NCI-H1694 treated with DMSO at 0.1 percent for 48 hours (cell line): ENCODE results near the gene BEND6.

Experiments used
- DNase-seq: peaks from one replicate; lab custom pipeline; 2025; lab: John Stamatoyannopoulos, UW

The BEND6 gene

DNA sequence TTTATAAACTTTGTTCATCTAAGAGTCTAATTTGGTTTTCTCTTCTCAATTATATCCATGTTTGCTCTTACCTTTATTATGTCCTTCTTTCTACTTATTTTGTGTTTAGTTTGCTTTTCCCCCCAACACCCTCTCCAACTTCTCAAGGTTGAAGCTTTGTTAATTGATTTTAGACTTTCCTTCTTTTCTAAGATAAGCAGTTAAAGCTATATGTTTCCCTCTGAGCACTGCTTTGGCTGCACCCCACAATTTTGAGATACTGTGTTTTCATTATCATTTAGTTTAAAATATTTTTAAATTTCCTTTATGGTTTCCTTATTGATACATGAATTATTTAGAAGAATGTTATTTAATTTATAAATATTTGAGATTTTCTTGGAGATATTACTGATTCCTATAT lies 13.9 kb upstream of the BEND6 start:
- DNase-seq: no peak

DNA sequence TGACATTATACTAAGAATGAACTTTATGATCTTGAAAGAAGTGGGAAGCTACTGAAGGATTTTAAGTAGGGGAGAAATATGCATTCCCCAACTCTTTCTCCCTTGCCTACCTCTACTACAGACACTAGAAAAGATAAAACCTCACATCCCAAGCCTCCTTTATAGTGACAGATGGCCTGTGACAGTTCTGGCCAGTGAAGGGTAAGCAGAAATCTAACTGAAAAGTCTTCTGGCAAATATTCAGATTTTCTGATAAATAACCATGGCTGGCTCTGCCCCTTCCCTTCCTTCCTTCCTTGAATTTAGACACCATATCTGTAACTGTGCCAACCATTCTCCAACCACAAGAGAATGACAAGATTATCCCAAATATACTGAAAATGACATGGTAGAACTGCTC lies 10.2 kb upstream of the BEND6 start:
- no peak for DNase-seq

DNA sequence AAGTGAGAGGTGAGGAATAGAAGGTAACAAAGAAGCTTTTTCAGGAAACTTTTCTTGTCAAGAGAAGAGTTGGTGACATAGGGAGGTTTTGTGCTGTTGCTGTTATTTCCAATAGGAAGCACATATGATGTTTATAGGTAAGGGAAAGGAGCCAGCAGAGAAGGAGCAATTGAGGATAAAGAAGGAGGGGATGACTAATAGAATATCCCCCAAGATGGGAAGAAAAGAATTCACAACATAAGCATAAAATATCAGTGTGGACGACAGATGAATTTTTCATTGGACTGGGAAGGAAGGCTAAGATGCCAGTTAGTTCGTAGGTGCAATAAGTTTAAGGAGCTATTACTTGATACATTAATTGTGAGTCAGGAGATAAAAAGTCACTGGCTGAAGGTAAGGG lies 8.5 kb upstream of the BEND6 start:
- DNase-seq: no peak

DNA sequence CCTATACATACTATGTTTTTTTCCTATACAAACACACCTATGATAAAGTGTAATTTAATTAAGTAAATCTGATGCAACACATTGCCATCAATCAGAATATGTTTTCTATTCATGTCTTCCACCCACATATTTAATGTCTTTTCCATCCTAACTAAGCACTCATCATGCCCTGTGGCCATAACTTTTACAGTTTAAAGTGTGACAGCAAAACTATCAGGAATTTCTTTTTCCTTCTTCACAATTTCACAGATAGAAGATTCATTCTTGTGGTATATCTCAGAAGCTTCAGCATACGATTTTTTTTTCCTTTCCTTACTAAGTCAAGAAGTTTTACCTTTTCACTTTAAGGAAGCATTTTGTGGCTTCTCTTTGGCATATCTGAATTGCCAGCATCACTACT lies 7.0 kb upstream of the BEND6 start:
- no peak for DNase-seq

DNA sequence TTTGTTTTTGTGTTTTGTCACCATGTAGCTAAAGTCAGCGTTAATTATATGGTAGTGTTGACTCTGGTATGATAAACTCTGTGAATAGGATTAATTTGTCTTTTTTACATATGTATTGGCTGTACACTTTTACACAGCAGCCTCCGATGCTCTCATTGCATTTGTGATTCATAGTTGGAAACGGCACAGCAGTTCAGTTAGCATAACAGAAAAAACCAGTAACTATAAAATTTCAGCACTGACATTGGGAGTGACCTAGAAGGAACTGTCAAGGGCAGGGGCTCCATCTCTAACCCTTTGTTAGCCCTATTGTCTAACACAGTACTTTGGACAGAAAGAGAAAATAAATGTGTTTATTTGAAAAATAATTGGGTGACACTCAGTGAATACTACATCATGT lies 5.6 kb upstream of the BEND6 start:
- DNase-seq: no peak

DNA sequence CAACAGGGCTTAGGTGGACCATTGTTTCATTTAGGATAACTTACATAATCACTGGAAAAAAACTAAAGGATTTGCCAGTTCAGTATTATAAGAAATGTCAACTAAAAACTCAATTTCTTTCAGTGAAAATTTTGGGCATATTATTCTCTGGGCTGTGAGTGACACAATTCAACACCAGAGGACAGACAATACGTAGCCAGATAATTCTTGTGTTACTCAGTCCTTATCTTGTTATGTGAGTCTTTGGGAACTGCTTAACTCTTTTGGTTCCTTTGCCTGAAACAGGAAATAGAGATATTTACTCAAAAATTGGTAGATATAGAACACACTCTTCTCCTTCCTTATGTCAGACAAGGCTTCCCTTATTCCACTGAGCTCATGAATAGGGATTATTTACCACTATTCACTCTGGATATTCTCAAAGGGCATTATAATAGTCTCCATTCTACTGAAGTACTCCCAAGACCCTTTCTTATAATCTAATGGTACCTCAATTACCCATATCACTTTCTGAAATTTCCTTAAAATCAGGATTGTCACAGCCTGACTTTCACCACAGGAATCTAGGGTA lies 4.9 kb upstream of the BEND6 start:
- DNase-seq: no peak

DNA sequence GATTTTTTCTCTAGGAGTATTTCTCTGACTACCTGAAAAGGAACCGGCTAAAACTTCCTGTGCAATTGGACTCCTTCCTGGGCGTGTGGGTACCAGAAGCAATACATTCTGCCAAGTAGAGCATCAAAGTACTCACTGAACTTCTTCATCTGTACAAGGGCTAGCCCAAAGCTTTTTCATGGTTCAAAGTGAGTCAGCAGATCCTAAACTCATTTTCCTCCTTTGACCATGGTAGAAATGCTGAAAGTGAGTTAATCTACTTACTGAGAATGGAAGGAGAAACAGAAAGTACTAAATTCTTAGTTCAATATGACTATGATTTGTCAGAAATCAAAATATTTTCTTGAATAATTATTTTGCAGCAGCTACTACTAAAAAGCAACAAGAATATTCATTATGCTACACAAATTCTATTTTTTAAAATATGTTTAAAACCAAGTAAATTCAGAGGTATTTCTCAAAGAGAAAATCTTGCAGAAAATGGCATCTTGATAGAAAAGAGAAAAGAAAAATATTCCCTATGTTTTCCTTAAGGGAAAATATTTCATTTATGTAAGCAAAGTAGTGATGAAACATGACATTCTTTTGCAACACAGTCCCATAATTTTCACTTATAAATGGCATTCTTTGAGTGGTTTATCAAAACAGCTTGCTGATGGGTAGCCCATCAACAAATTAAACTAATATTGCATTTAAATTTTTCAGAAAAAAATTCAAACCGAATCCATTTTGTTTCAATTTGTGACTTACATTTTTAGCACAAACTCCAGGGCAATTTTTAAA lies 3.7 kb upstream of the BEND6 start:
- DNase-seq: no peak

DNA sequence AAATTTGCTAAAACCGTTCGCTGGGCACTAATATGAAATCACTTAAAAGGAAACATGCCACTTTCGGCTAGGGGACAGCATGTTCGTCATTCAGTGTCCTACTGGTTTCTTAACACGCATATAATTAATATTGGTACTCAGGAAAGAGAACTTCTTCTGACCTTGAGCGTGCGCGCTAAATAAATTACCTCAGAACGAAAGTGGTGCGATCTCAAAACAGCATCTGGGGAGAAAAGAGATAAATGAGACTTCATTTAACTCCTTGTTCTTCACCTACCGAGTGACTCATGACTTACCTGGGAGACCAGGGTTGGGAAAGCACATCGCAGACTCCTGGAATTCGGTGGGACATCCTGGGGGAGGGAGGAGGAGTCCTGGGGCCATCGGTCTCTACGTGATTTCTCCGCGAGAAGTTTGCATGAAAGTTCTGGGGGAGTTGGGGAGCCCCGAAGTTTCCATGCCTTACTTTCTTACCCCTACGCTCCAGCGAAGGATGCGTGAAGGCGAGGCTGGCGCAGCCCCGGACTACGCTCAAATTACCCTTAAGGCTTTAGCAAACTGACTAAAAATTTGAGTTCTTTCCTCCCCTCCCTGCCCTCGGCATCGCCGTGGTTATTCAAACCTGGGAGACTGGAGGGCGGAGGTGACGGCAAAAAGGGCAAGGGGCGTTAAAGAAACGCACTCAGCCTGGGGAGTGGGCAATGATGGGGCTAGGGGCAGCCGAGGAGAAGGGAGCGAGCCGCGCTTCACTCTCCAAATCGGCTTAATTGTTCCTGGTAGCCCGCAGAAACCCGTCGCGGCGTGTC lies 1.1 kb upstream of the BEND6 start:
- DNase-seq: no peak

DNA sequence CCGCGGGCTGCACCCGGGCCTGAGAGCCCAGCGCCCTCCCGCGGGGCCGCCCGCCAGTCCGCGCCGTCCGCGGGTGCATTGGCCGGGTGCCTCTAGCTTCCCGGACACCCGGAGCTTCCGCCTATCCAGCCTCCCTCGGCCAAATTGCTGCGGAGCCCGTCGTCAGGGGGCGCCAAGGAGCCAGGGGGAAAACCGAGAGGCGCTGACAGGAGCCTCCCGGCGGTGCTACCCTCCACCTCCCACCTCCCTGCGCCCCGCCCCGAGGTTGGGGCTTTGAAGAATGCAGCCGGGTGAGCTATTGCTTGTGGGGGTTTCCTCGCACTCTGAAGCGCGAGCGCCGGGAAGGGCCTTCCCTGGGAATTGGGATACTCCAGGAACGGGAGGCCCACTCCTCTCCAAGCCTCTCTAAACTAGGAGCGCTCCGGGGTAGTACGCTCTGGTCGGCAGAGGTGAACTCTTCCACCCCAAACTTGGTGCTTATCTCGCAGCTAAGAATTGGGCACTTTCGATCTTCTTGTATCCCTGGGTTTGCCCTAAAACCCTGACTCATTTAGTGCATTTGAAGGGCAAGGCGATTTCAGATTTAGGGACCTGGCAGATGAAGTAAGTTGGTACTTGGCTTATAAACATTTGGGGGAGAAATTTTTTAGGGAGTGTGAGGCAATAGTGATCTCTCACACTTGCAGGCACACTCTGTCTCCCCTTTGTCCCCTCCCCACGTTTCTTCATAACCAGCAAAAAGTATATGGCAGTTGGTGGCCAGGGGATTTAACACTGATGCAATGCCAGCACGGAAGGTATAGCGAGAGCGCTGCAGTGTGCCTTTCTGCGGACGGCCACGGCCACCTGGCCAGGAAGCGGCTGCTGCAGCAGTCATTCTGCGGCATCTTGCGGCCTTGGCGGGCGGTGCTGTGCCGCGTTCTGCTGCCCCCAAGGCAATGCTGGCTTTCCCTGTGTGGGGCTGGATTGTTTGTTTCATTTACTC lies 556 bp downstream of the BEND6 start:
- peak; percentile 77 for DNase-seq

DNA sequence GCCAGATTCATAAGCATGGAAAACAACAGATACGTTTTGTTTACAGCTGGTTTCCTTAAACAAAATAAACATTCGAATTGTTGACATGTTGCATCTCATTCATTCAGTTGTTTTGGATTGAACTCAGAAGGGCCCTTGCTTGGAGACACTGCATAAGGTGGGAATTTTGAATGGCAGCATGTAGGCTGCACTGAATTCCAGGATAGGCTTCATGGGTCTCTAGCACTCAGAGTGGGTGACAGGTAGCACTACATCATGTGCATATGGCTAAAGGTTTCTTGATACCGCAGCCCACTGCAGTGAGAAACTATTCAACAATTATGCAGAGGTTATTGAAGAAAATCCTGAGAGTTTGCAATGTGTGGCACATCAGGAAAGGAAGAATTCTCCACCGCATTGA lies 1.6 kb downstream of the BEND6 start:
- no peak for DNase-seq

DNA sequence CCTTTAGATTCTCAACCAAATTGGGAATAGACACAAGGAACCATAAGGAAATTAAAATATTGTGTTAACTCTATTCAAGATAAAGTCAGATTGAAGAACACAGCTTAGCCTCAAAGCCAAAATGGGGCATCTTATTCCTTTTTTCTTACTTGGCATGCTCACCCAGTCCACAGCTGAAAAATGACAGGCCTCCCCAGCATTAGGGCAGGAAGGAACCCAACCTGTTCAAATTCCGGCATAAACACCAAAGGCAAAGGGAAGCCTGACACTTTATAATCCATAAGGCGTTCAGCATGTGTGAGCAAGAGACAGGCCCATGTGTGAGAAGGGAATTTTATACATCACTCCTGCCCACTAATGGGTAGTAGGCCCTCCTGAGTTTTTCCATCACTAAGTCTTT lies 2.9 kb downstream of the BEND6 start:
- no peak for DNase-seq

DNA sequence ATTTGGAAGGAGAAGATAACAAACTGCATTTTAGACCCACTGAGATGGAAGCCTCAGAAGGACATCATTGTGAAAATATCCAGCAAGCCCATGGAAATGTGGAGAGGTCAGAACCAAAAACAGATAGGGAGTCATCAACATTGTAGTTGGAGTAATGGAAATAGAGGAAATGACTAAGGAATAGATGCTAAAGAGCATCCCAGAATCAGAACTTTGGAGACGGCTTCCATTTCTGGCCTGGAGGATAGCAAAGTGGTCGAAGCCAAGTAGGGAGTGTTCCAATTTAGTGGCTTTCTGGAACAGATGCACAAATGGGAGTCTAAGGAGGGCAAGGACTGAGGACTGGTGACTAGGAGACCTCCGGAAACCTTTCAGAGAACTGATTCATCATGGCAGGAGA lies 3.6 kb downstream of the BEND6 start:
- no peak for DNase-seq

DNA sequence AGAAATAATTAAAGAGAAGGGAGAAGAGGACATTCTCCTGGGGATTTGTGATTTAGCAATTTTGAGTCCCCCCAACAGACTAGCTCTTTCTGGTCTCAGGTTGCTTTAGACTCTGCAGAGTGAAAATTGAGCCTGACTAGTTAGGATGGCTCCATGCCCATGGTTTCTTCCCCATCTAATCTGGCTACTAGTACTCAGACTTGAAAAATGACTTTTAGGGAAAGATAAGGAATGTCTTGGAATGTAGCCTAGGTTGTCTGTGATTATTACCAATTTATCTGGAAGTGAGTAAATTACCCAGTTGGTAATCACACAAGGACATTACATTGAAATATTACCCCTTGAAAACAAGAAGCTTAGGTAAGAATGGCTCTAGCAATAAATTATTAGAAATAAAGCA lies 4.2 kb downstream of the BEND6 start:
- no peak for DNase-seq

DNA sequence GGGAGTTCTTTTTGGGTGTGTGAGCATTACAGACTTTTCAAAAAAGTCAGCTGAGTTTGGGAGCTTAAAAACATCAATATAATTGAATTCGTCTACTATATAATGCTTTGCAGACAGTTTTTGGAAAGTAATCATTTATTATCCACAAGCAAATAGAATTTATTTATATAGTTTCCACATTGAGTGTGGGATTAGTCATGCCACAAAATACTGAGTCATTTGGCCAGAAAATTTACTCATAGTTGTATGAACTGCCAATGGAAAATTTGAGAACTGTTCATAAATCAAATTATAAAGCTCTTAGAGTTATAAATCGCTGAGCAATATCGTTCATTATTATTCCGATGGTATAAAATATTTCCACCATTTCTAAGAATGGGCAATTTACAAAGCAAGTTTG lies 5.0 kb downstream of the BEND6 start:
- no peak for DNase-seq

DNA sequence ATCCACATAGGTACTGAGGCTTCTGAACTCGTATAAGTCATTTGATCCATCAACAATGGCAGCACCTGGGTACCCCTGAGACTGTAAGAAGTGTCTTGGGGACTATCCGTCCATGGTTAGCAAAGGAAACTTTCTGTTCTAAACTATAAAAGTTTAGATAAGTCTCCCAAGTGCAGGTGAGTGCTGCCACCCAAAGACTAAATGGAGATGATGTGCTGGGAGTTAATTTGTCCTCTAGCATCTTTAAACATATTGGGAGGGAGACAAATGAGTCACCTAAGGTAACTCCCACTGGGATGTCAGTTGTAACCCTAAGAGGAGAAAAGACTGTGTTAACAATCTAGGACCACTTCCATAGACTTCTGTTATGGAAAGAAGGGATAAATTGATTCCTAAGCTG lies 6.2 kb downstream of the BEND6 start:
- no peak for DNase-seq

DNA sequence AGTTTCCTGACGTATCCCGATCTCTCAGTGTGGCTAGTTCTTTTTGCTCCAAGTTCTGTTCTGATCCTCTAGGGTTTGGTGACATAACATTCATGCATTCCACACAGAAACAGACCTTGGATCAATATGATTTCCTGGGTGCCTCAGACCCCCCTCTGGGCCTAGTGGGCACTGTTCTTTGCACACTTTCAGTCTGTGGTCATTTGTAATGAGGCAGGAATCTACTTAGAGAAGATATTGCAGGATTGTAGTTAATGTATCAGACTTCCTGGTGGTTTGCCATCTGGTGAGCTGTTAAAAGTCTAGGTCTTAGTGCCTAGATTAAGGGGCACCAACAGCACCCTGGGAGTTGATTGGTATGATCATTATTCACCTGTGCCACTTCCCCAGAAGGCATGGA lies 7.5 kb downstream of the BEND6 start:
- DNase-seq: no peak

DNA sequence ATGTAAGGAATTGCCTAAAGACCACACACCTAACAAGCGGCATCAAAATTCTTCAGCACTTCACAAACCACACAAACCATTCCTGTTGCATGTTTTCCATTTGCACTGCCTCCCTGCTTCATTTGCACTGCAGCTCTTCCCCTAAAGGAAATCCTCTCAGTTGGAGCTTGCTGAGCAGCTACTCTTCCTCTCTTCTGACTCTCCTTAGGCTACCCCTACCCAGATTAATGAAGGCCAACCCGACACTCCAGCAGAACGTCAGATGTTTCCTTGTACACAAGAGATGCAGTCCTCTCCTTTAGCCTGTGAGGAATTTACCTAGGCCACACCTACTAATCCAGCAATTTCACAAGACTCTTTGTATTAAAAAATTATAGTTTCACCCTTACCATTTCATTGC lies 8.1 kb downstream of the BEND6 start:
- no peak for DNase-seq

DNA sequence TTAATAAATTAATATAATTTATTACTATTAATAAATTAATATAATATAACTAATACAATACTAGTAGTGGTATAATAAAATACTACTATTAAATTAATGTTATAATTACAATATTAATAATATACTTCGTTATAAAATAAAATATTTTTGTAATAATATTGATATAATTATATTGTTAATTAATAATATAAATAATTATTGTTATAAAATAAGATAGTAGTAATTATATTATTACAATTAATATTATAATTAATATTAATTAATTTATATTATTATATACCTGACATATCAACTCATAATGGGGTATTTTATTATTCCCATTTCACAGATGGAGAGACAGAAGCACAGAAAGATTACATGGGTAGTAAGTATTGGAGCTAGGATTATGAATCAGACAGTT lies 8.9 kb downstream of the BEND6 start:
- DNase-seq: no peak

DNA sequence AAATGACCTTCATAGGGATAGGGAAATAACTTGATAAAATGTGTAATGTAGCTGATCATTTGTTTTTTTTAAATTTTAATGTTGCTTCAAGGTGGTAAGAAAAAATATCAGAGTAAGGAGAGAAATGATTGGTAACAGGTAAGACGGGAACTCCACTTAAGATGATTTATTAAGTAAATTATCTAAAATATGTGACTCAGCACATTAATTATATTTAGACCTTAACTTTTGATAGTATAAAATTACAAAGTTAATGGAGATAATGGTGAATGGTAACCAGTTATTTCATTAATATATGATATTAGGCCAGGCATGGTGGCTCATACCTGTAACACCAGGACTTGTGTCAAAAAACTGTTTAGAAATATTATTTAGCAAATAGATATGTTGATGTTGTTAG lies 10.2 kb downstream of the BEND6 start:
- DNase-seq: no peak

DNA sequence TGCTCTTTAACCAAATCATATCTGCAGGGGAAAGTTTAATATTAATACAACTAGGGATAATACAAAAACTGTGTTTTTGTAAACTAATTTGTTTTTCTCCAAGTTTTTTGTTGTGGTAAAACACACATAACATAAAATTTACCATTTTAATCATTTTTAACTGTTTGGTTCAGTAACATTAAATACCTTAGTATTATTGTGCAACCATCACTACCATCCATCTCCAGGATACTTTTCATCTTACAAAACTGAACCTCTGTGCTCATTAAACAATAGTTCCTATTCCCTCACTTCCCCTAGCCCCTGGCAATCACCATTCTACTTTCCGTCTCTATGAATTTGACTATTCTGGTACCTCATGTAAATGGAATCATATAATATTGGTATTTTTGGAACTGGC lies 15.9 kb downstream of the BEND6 start:
- no peak for DNase-seq

DNA sequence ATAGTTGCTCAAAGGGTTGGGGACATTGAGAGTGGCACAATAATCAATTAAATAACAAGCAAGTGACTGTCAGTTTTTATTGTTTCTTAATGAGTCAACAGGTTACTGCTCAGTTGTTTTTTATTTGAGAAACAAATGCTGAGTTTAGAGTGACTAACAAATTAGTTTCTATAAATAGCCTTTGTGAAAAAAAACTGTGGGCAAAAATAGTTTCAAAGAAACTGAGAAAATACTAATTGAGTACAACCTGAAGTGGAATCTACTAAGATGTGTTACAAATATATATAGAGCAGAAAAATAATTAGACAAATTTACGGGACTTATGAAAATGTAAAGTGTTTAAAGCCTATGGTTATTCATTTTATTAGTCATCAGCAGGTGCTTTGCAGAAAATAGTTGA lies 22.3 kb downstream of the BEND6 start:
- no peak for DNase-seq

DNA sequence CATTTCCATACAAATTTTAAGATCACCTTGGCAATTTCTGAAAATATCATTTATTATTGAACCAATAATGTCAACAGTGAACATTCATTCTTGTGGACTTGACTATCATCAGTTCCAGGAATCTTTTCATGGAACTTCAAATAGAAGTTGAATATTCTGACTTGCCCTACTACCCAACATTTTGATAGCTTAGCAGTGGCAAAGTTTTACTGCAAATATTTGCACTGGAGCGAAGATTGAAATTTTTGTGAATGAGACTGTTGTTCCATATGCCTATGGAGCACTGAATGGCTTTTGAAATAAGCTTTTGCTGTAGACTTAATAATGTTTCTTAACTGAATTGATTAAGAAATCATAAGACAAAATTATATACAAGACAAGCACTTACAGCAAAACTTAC lies 23.6 kb downstream of the BEND6 start:
- DNase-seq: no peak
